Lung (tissue), 12 donors: Measurements from ENCODE around the gene CD86. TPM values are rescaled to one million over a fixed set of nuclear protein-coding genes. Genes with fewer than 3 reads are reported as not detected.

Source experiments
- ATAC-seq: fragments of 200-7000 bp; cut with Tn5 transposase; one replicate; pipeline ENCODE4 v1.9.1; 2020; ENCODE audit warnings: moderate number of reproducible peaks; ENCODE audit not compliant: insufficient read depth, low FRiP score
- DNase-seq, 3 donors: peaks; one replicate each; pipeline ENCODE4 v3.0.0-alpha.2; 2013 to 2017
- H3K27ac ChIP-seq, 2 donors: one replicate each; pipeline ENCODE4 v1.5.1; 2013; ENCODE audit warnings: mild to moderate bottlenecking in 2 of 2, moderate library complexity in 2 of 2, control low read depth in 1 of 2, inconsistent platforms in 1 of 2, low read depth in 1 of 2, low read length in 1 of 2
- H3K27me3 ChIP-seq, 3 donors: one replicate each; pipeline ENCODE4 v1.5.1; 2013; ENCODE audit warnings: low read length in 2 of 3; ENCODE audit not compliant: control insufficient read depth in 3 of 3, insufficient read depth in 3 of 3
- H3K36me3 ChIP-seq, 4 donors: one replicate each; pipeline ENCODE4 v1.5.1; 2013; ENCODE audit warnings: low read length in 4 of 4, mild to moderate bottlenecking in 1 of 4, moderate library complexity in 1 of 4; ENCODE audit not compliant: control insufficient read depth in 4 of 4, insufficient read depth in 4 of 4
- H3K4me1 ChIP-seq, 5 donors: one replicate each; pipeline ENCODE4 v1.5.1; 2013; ENCODE audit warnings: low read length in 5 of 5, mild to moderate bottlenecking in 2 of 5, moderate library complexity in 1 of 5; ENCODE audit not compliant: control insufficient read depth in 5 of 5, insufficient read depth in 5 of 5
- H3K4me3 ChIP-seq: one replicate; pipeline ENCODE4 v1.5.1; 2013; ENCODE audit warnings: mild to moderate bottlenecking, control low read depth, moderate library complexity
- H3K9ac ChIP-seq, 2 donors: one replicate each; pipeline ENCODE4 v1.5.1; 2013; ENCODE audit warnings: low read length in 2 of 2, control low read depth in 1 of 2; ENCODE audit not compliant: insufficient read depth in 1 of 2
- H3K9me3 ChIP-seq, 4 donors: one replicate each; pipeline ENCODE4 v1.5.1; 2013; ENCODE audit warnings: low read length in 3 of 4, mild to moderate bottlenecking in 1 of 4, moderate library complexity in 1 of 4; ENCODE audit not compliant: control insufficient read depth in 4 of 4, insufficient read depth in 3 of 4
- WGBS, 2 donors: extraction: QIAGEN DNeasy Blood & Tissue Kit; methylation state at CpG; one replicate each; pipeline ENCODE4 v1.1.7; 2013; 5-methylcytosine and 5-hydroxymethylcytosine counted together
- polyA plus RNA-seq, 2 donors: library from polyadenylated mRNA; stranded (reverse); fragments of 200-250 nt; gene quantifications; one replicate each; pipeline ENCODE4 v1.2.1, GENCODE V29; 2013
- total RNA-seq, 2 donors: library from RNA; depleted of rRNA in 1 of 2; stranded (reverse); fragments of >200 nt in 1 of 2; gene quantifications; one replicate each; pipeline ENCODE4 v1.2.1, GENCODE V29; 2014 to 2021
- TF ChIP-seq, protein P1 (sequence below): IDR thresholded peaks from 2 replicates; pipeline ENCODE4 v1.5.1; 2012; ENCODE audit warnings: mild to moderate bottlenecking; ENCODE audit errors: control extremely low read depth, extremely low read depth
- donor health status: control.
- donor health status: control.
- donor health status: Bipolar disorder and iron deficiency.
- donor health status: healthy.
- donor health status: DM: yes; HTN: yes; CAD: no.

CD86 gene
- total and polyA plus RNA-seq, 4 donors, result 8.0 to 11.5 (median 10.7) TPM

GRCh38 chr3:122021811-122022401 lies 33.3 kb upstream of the CD86 start, which contains the start of gene ILDR1:
Gene ILDR1, minus strand, starts transcription at chr3:122022247. Its CDS starts 170 bp downstream, at chr3:122022077.
- Histone ChIP-seq H3K4me1 (peaks cover 0 to 4% (median 0%) of the 10 kb centered on the region in 5 donors), H3K4me3 (peak within 1 kb of the TSS; percentile 49), H3K27me3 (peaks cover 0 to 9% (median 6%) of the 10 kb centered on the region in 3 donors), H3K36me3 (no peaks in the 10 kb centered on the region), H3K9me3 (peaks cover 0 to 4% (median 0%) of the 10 kb centered on the region in 4 donors), H3K9ac (peak within 1 kb of the TSS in 1 of 2 donors; percentile 33), H3K27ac (peak within 1 kb of the TSS in 1 of 2 donors; percentile 66)
- TF ChIP-seq, protein P1, sequence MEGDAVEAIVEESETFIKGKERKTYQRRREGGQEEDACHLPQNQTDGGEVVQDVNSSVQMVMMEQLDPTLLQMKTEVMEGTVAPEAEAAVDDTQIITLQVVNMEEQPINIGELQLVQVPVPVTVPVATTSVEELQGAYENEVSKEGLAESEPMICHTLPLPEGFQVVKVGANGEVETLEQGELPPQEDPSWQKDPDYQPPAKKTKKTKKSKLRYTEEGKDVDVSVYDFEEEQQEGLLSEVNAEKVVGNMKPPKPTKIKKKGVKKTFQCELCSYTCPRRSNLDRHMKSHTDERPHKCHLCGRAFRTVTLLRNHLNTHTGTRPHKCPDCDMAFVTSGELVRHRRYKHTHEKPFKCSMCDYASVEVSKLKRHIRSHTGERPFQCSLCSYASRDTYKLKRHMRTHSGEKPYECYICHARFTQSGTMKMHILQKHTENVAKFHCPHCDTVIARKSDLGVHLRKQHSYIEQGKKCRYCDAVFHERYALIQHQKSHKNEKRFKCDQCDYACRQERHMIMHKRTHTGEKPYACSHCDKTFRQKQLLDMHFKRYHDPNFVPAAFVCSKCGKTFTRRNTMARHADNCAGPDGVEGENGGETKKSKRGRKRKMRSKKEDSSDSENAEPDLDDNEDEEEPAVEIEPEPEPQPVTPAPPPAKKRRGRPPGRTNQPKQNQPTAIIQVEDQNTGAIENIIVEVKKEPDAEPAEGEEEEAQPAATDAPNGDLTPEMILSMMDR, result no peak
- DNase-seq (peak; percentile 10 to 49 (median 31)), ATAC-seq (peak; percentile 92)
- WGBS, 2 donors, result 9 to 11% methylated on average over 40 to 43 of the region's 43 CpGs

DNA sequence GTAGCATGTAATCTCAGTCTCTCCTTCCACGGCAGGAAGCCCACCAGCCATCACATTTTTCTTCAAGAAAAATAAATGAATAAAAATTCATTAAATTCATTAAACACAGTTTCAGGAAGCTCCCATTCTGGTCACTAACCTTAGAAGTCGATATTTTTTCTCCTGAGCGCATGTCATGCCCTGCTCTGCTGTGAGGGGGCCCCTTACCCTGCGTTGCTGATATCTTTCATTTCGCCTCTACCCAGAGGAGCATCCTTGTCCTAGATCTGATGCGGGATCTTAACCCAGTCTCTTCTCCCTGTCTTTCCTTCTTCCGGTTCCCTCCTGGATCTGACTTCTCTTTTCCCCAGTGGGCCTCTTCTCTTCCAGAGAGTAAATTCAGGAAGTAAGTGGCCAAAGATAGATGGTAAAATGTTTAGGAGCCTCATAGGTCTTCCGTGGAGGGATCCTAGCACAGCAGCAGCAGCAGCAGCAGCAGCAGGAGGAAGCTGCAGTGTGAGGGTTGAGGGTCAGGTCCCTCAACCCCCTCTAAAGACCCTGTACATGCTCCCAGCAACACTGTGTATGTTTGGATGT lies 31.7 kb upstream of the CD86 start:
- H3K9ac ChIP-seq, result no peak overlapping the region
- no peaks in the 10 kb centered on the region for H3K36me3 ChIP-seq
- WGBS, 2 donors, result 58 to 62% methylated on average over 8 of the region's 8 CpGs
- TF ChIP-seq, protein P1, result no peak
- peaks cover 0 to 4% (median 0%) of the 10 kb centered on the region in 5 donors for H3K4me1 ChIP-seq
- H3K27me3 ChIP-seq, result peaks cover 0 to 9% (median 6%) of the 10 kb centered on the region in 3 donors
- peaks cover 0 to 4% (median 0%) of the 10 kb centered on the region in 4 donors for H3K9me3 ChIP-seq
- no peak for DNase-seq
- H3K4me3 ChIP-seq, result no peak overlapping the region
- no peak overlapping the region for H3K27ac ChIP-seq
- no peak for ATAC-seq

GRCh38 chr3:122024800-122025199 lies 30.4 kb upstream of the CD86 start:
- DNase-seq, result no peak
- TF ChIP-seq, protein P1, result no peak
- ATAC-seq, result no peak
- Histone ChIP-seq H3K36me3 (no peaks in the 10 kb centered on the region), H3K4me1 (peaks cover 0 to 4% (median 0%) of the 10 kb centered on the region in 5 donors), H3K4me3 (no peak overlapping the region), H3K9ac (no peak overlapping the region), H3K27ac (no peak overlapping the region), H3K9me3 (peaks cover 0 to 4% (median 0%) of the 10 kb centered on the region in 4 donors), H3K27me3 (peaks cover 0 to 9% (median 6%) of the 10 kb centered on the region in 3 donors)
- WGBS, 2 donors, result 41 to 75% methylated on average over 2 of the region's 2 CpGs
